Stimulated activated CD4-positive, alpha-beta T cell treated with anti-CD3 and anti-CD28 coated beads, Interleukin-4, amount 100 ng/mL, for 24 hours (primary cell): ENCODE data around the gene COL18A1.
"Not testable (repeated sequence)": the region's sequence is repeated elsewhere in the genome, so short reads cannot be mapped to it uniquely, and the experiment has no call there.

Experiments used
- DNase-seq: peaks from one replicate; pipeline ENCODE4 v3.0.0-alpha.2; 2020

Gene COL18A1

GRCh38 chr21:45496968-45497845 is 92.2 kb downstream of the COL18A1 start:
- DNase-seq: no peak

GRCh38 chr21:45497846-45498645 is 93.1 kb downstream of the COL18A1 start:
- no peak for DNase-seq

GRCh38 chr21:45498646-45499000 is 93.7 kb downstream of the COL18A1 start:
- no peak for DNase-seq

GRCh38 chr21:45499201-45499750 is 94.3 kb downstream of the COL18A1 start:
- no peak for DNase-seq

- DNase-seq: no peak
Observed at GRCh38 chr21:45499970-45500577, 95.1 kb downstream of the COL18A1 start.

- DNase-seq: not testable (repeated sequence)
Observed at GRCh38 chr21:45501081-45502005, 96.4 kb downstream of the COL18A1 start.

- DNase-seq: no peak
Observed at GRCh38 chr21:45502006-45502345, 97.0 kb downstream of the COL18A1 start.

- no peak for DNase-seq
Observed at GRCh38 chr21:45502600-45502999, 97.6 kb downstream of the COL18A1 start.

- DNase-seq: not testable (repeated sequence)
Observed at GRCh38 chr21:45503226-45503625, 98.3 kb downstream of the COL18A1 start.

- DNase-seq: no peak
Observed at GRCh38 chr21:45504021-45504515, 99.1 kb downstream of the COL18A1 start.

- no peak for DNase-seq
Observed at GRCh38 chr21:45504516-45505415, 99.8 kb downstream of the COL18A1 start.

- no peak for DNase-seq
Observed at GRCh38 chr21:45505416-45506021, 100.6 kb downstream of the COL18A1 start.

- DNase-seq: no peak
Observed at GRCh38 chr21:45506241-45506817, 101.4 kb downstream of the COL18A1 start.

- DNase-seq: no peak
Observed at GRCh38 chr21:45506836-45507522, 102.0 kb downstream of the COL18A1 start.

- no peak for DNase-seq
Observed at GRCh38 chr21:45507523-45507875, 102.5 kb downstream of the COL18A1 start.

GRCh38 chr21:45507888-45508508 is 103.0 kb downstream of the COL18A1 start:
- DNase-seq: no peak

- DNase-seq: no peak
Observed at GRCh38 chr21:45508607-45509565, 103.9 kb downstream of the COL18A1 start.
